GM12878 (cell line): ENCODE measurements around the gene MYO7B. TPM values are rescaled to one million over a fixed set of nuclear protein-coding genes. Genes with fewer than 3 reads are reported as not detected.

Experiments
- ATAC-seq: fragments of 200-7000 bp; cut with Tn5 transposase; 3 replicates; pipeline ENCODE4 v1.9.1; 2020; ENCODE audit warnings: mild to moderate bottlenecking, moderate library complexity
- BruUV-seq: library from RNA; stranded (reverse); fragments of 400-500 nt; replicated peaks from 2 replicates; lab custom pipeline; 2021; lab: Mats Ljungman, UMichigan
- CTCF ChIA-PET: fragments of 300-600 bp; sonication (Branson Sonifier 250); formaldehyde crosslinking; extraction: SDS; loops from one replicate; lab custom pipeline; 2021; ENCODE audit warnings: inconsistent platforms; lab: Yijun Ruan, JAX
- POLR2A ChIA-PET: fragments of 350-600 bp; formaldehyde crosslinking; extraction: SDS; loops from one replicate; lab custom pipeline; 2021; ENCODE audit warnings: inconsistent platforms; lab: Charles Lee
- RAD21 ChIA-PET: fragments of 300-600 bp; sonication (Branson Sonifier 250); formaldehyde crosslinking; loops from one replicate; lab custom pipeline; 2023; ENCODE audit warnings: antibody characterized with exemption; ENCODE audit not compliant: unreplicated experiment; lab: Charles Lee
- SMC1A ChIA-PET: fragments of 300-600 bp; sonication (Branson Sonifier 250); formaldehyde crosslinking; loops from one replicate; lab custom pipeline; 2023; ENCODE audit not compliant: unreplicated experiment, uncharacterized antibody; lab: Charles Lee
- DNase-seq: peaks from one replicate; pipeline ENCODE4 v3.0.0-alpha.2; 2011; ENCODE audit warnings: low read depth, low spot score
- FAIRE-seq: peaks from 3 replicates; lab custom pipeline; 2011; peaks lifted over from hg19 to GRCh38; lab: Jason Lieb, UNC
- H2AFZ ChIP-seq: 2 replicates; pipeline ENCODE4 v1.6.0; 2011; ENCODE audit warnings: low read depth, low read length, control low read depth; ENCODE audit not compliant: control insufficient read depth
- H3K27ac ChIP-seq: 2 replicates; pipeline ENCODE4 v1.5.1; 2011; ENCODE audit warnings: control low read depth; ENCODE audit not compliant: control insufficient read depth, insufficient read depth
- H3K27me3 ChIP-seq, 2 experiments: replicated peaks in 1 of 2; 2 replicates each; pipeline versions ENCODE4 v1.6.0 to v1.6.1; 2011; ENCODE audit warnings: low read length in 1 of 2; ENCODE audit not compliant: control insufficient read depth in 2 of 2, insufficient read depth in 2 of 2
- H3K36me3 ChIP-seq, 2 experiments: 2 replicates each; pipeline ENCODE4 v1.5.1; 2011; ENCODE audit warnings: low read length in 1 of 2; ENCODE audit not compliant: control insufficient read depth in 2 of 2, insufficient read depth in 2 of 2
- H3K4me1 ChIP-seq: 2 replicates; pipeline ENCODE4 v1.6.1; 2011; ENCODE audit warnings: mild to moderate bottlenecking, low read length, moderate library complexity, mixed read lengths; ENCODE audit not compliant: control insufficient read depth, insufficient read depth
- H3K4me2 ChIP-seq: 2 replicates; pipeline ENCODE4 v1.6.0; 2011; ENCODE audit warnings: control low read depth; ENCODE audit not compliant: control insufficient read depth, insufficient read depth
- H3K4me3 ChIP-seq: fragments of 200-600 bp; sonication (generic); 2 replicates; pipeline ENCODE4 v1.5.1; 2016
- H3K79me2 ChIP-seq: 2 replicates; pipeline ENCODE4 v1.6.0; 2011; ENCODE audit warnings: low read length; ENCODE audit not compliant: control insufficient read depth, insufficient read depth
- H3K9ac ChIP-seq: 2 replicates; pipeline ENCODE4 v1.8.0; 2011; ENCODE audit warnings: low read length, control low read depth, mixed read lengths; ENCODE audit not compliant: control insufficient read depth, insufficient read depth
- H3K9me3 ChIP-seq: replicated peaks from 3 replicates; pipeline ENCODE4 v1.5.1; 2011; ENCODE audit warnings: mild to moderate bottlenecking, low read length; ENCODE audit not compliant: control insufficient read depth, insufficient read depth
- H4K20me1 ChIP-seq: 2 replicates; pipeline ENCODE4 v1.6.0; 2011; ENCODE audit not compliant: control insufficient read depth, insufficient read depth
- CBX5 ChIP-seq: sonication (generic); IDR thresholded peaks from 2 replicates; pipeline ENCODE4 v1.6.1; 2016; ENCODE audit warnings: low read depth, moderate library complexity, mild to moderate bottlenecking, inconsistent platforms
- MEF2A ChIP-seq: IDR thresholded peaks from 2 replicates; pipeline ENCODE4 v1.6.1; 2011; ENCODE audit warnings: low read depth, mild to moderate bottlenecking, low read length, moderate library complexity; ENCODE audit not compliant: insufficient read depth
- POLR2A ChIP-seq: IDR thresholded peaks from 2 replicates; pipeline ENCODE4 v1.6.1; 2011; ENCODE audit warnings: low read depth, mild to moderate bottlenecking, low read length
- TARDBP ChIP-seq: IDR thresholded peaks from 2 replicates; pipeline ENCODE4 v1.6.1; 2016; ENCODE audit warnings: borderline replicate concordance
- TBL1XR1 ChIP-seq: IDR thresholded peaks from 2 replicates; pipeline ENCODE4 v1.6.1; 2012; ENCODE audit warnings: low read depth, low read length, improper control_type of control experiment
- TCF3 ChIP-seq: IDR thresholded peaks from 2 replicates; pipeline ENCODE4 v1.6.1; 2012; ENCODE audit warnings: low read depth, mild to moderate bottlenecking, low read length, borderline replicate concordance; ENCODE audit not compliant: insufficient read depth
- WGBS: methylation state at CpG from one replicate; pipeline ENCODE4 v1.1.6; 2016; ENCODE audit warnings: low lambda C conversion rate; ENCODE audit not compliant: insufficient replicate concordance, insufficient coverage; ENCODE audit errors: missing lambda C conversion rate; 5-methylcytosine and 5-hydroxymethylcytosine counted together
- in situ Hi-C: fragments of 300-500 bp; cut with MboI; formaldehyde crosslinking; loops from 9 replicates; pipeline ENCODE4 v1.14.3; 2018; ENCODE audit warnings: mixed read lengths
- intact Hi-C: fragments of 100-400 bp; cut with micrococcal nuclease; formaldehyde crosslinking; loops from one replicate; pipeline ENCODE4 v1.14.2; 2022; ENCODE audit not compliant: unreplicated experiment
- polyA plus RNA-seq, 11 experiments: library from polyadenylated mRNA; depleted of rRNA in 4 of 11; unstranded in 6 of 11; stranded (reverse) in 5 of 11; fragments of >200 nt; fragmentation: Nextera tagmentation in 4 of 11; fragmentation: Illumina TruSeq in 1 of 11; extraction: Ambion mirVana in 4 of 11; extraction: Trizol in 1 of 11; gene quantifications; 1 replicate in 1 of 11; 2 replicates in 10 of 11; pipeline versions ENCODE4 v1.2.1 to v1.2.3, GENCODE V29; 2011 to 2016; ENCODE audit warnings: inconsistent platforms in 2 of 11, missing spikeins in 2 of 11, low read depth in 1 of 11
- total RNA-seq, 4 experiments: library from RNA; depleted of rRNA in 3 of 4; stranded (reverse); fragments of >200 nt in 3 of 4; fragmentation: Illumina TruSeq in 1 of 4; extraction: Trizol in 1 of 4; gene quantifications; 2 replicates each; pipeline versions ENCODE4 v1.2.1 to v1.2.3, GENCODE V29; 2013 to 2021
- TF ChIP-seq, protein P1 (sequence below): fragments of 450-650 bp; formaldehyde crosslinking; IDR thresholded peaks from 2 replicates; pipeline ENCODE4 v1.5.0; 2022; ENCODE audit warnings: mild to moderate bottlenecking, missing genetic modification characterization
- TF ChIP-seq, protein P2 (sequence below): IDR thresholded peaks from 2 replicates; pipeline ENCODE4 v1.6.1; 2012; ENCODE audit warnings: low read length, inconsistent platforms

The MYO7B gene
- total and polyA plus RNA-seq, 10 of the 15 experiments (the other 5 are each of a cell fraction or from before 2014, with no cell fraction given) = 0.08 to 4.8 (median 1.2) TPM

- Histone ChIP-seq H2AFZ (no peak overlapping the region), H4K20me1 (no peaks in the 10 kb centered on the region), H3K9ac (no peak overlapping the region), H3K27me3 (no peaks in the 10 kb centered on the region; a peak in 1 of 4 replicates), H3K4me2 (no peak overlapping the region), H3K9me3 (no peaks in the 10 kb centered on the region; the same call in 2 of the 3 replicates), H3K27ac (no peak overlapping the region), H3K79me2 (no peaks in the 10 kb centered on the region), H3K4me1 (no peaks in the 10 kb centered on the region), H3K4me3 (no peak overlapping the region), H3K36me3 (no peaks in the 10 kb centered on the region)
- RAD21 ChIA-PET = no interaction called here
- CTCF ChIA-PET = interaction anchor here (1.1 to 1.2 kb wide), 2 partner anchors 9 to 17 kb away, joined by 3 to 4 read pairs; no protein-coding TSS in a partner anchor
- intact Hi-C loops (no loop called here), in situ Hi-C loops (no loop called here)
- TF ChIP-seq, protein P1, sequence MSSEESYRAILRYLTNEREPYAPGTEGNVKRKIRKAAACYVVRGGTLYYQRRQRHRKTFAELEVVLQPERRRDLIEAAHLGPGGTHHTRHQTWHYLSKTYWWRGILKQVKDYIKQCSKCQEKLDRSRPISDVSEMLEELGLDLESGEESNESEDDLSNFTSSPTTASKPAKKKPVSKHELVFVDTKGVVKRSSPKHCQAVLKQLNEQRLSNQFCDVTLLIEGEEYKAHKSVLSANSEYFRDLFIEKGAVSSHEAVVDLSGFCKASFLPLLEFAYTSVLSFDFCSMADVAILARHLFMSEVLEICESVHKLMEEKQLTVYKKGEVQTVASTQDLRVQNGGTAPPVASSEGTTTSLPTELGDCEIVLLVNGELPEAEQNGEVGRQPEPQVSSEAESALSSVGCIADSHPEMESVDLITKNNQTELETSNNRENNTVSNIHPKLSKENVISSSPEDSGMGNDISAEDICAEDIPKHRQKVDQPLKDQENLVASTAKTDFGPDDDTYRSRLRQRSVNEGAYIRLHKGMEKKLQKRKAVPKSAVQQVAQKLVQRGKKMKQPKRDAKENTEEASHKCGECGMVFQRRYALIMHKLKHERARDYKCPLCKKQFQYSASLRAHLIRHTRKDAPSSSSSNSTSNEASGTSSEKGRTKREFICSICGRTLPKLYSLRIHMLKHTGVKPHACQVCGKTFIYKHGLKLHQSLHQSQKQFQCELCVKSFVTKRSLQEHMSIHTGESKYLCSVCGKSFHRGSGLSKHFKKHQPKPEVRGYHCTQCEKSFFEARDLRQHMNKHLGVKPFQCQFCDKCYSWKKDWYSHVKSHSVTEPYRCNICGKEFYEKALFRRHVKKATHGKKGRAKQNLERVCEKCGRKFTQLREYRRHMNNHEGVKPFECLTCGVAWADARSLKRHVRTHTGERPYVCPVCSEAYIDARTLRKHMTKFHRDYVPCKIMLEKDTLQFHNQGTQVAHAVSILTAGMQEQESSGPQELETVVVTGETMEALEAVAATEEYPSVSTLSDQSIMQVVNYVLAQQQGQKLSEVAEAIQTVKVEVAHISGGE (CRISPR knock-in tag) = no peak
- TF ChIP-seq MEF2A (no peak), POLR2A (no peak), TBL1XR1 (no peak), TARDBP (no peak), CBX5 (no peak), TCF3 (no peak)
- TF ChIP-seq, protein P2, sequence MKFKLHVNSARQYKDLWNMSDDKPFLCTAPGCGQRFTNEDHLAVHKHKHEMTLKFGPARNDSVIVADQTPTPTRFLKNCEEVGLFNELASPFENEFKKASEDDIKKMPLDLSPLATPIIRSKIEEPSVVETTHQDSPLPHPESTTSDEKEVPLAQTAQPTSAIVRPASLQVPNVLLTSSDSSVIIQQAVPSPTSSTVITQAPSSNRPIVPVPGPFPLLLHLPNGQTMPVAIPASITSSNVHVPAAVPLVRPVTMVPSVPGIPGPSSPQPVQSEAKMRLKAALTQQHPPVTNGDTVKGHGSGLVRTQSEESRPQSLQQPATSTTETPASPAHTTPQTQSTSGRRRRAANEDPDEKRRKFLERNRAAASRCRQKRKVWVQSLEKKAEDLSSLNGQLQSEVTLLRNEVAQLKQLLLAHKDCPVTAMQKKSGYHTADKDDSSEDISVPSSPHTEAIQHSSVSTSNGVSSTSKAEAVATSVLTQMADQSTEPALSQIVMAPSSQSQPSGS = no peak
- SMC1A ChIA-PET = no interaction called here
- BruUV-seq = no TSS peak
- POLR2A ChIA-PET = interaction anchor here (0.6 kb wide), 1 partner anchor 48 kb away, joined by 4 read pairs; no protein-coding TSS in a partner anchor
- DNase-seq = no peak
- no peak for FAIRE-seq
- WGBS = 69% methylated on average over 25 of the region's 25 CpGs
- no peak for ATAC-seq
These were observed 72.9 kb downstream of the MYO7B start for GRCh38 chr2:127608061-127609030.
